Right lobe of liver (tissue), 6 donors: ENCODE results near the gene DMWD. TPM values are rescaled to one million over a fixed set of nuclear protein-coding genes. Genes with fewer than 3 reads are reported as not detected.

Experiments
- ATAC-seq, 4 donors: fragments of 200-7000 bp; cut with Tn5 transposase; one replicate each; pipeline ENCODE4 v1.9.1; 2020; ENCODE audit warnings: mild to moderate bottlenecking in 4 of 4, moderate library complexity in 4 of 4
- DNase-seq, 3 donors: peaks; one replicate each; pipeline ENCODE4 v3.0.0-alpha.2; 2020
- H3K27ac ChIP-seq, 3 donors: fragments of 200-600 bp; one replicate each; pipeline ENCODE4 v1.8.0; 2022
- H3K27me3 ChIP-seq, 2 donors: fragments of 200-600 bp; one replicate each; pipeline ENCODE4 v1.8.0; 2022
- H3K36me3 ChIP-seq, 4 donors: fragments of 200-600 bp; sonication (generic) in 1 of 4; one replicate each; pipeline versions ENCODE4 v1.5.1 to v1.8.0; 2017 to 2022; ENCODE audit warnings: control low read depth in 1 of 4
- H3K4me1 ChIP-seq, 4 donors: fragments of 200-600 bp; sonication (generic) in 1 of 4; one replicate each; pipeline versions ENCODE4 v1.5.1 to v1.8.0; 2017 to 2022; ENCODE audit warnings: control low read depth in 1 of 4
- H3K4me3 ChIP-seq, 3 donors: fragments of 200-600 bp; one replicate each; pipeline ENCODE4 v1.8.0; 2022
- H3K9me3 ChIP-seq, 4 donors: fragments of 200-600 bp; sonication (generic) in 1 of 4; one replicate each; pipeline versions ENCODE4 v1.5.1 to v1.8.0; 2017 to 2022; ENCODE audit warnings: control low read depth in 1 of 4
- CTCF ChIP-seq, 4 donors: fragments of 200-600 bp in 3 of 4; fragments of 450-650 bp in 1 of 4; IDR thresholded peaks; one replicate each; pipeline versions ENCODE4 v1.5.1 to v1.8.0; 2016 to 2022; ENCODE audit warnings: antibody characterized with exemption in 4 of 4, mild to moderate bottlenecking in 2 of 4
- POLR2A ChIP-seq: fragments of 450-650 bp; IDR thresholded peaks from one replicate; pipeline ENCODE4 v1.6.1; 2017; ENCODE audit warnings: antibody characterized with exemption, mild to moderate bottlenecking
- WGBS: methylation state at CpG from one replicate; pipeline ENCODE4 v1.1.6; 2018; ENCODE audit warnings: low coverage, low lambda C conversion rate; ENCODE audit not compliant: insufficient coverage; ENCODE audit errors: missing lambda C conversion rate; 5-methylcytosine and 5-hydroxymethylcytosine counted together
- intact Hi-C, 2 donors: fragments of 100-400 bp; cut with DNase I; formaldehyde crosslinking; loops; one replicate each; pipeline versions ENCODE4 v1.11.2 to v1.14.1; 2022
- total RNA-seq, 6 experiments: library from RNA; depleted of rRNA in 2 of 6; stranded (reverse); fragments of >200 nt in 2 of 6; fragmentation: NEBNext Ultra II Directional in 3 of 6; extraction: Animal tissue kit (Norgen Biotek cat#: 25700) in 3 of 6; gene quantifications; one replicate each; pipeline versions ENCODE4 v1.1.0 to v1.2.4, GENCODE V29; 2016 to 2023
- donor health status: DM: no; HTN: yes; CAD: no.
- donor health status: DM: no; HTN: no; CAD: no.
- donor health status: DM: no; HTN: no; CAD: no.
- donor health status: DM: no; HTN: yes; CAD: no.
- donor health status: DM: no; HTN: yes; CAD: no.

Gene DMWD
- total RNA-seq, 6 experiments from 2014 or later, result 8.3 to 14.3 (median 11.9) TPM

GRCh38 chr19:45815481-45816216 lies 23.0 kb upstream of the DMWD start:
- Histone ChIP-seq H3K36me3 (no peaks in the 10 kb centered on the region), H3K27ac (no peak overlapping the region), H3K27me3 (no peaks in the 10 kb centered on the region), H3K4me1 (no peaks in the 10 kb centered on the region), H3K9me3 (no peaks in the 10 kb centered on the region), H3K4me3 (no peak overlapping the region)
- intact Hi-C loops, result loop anchor here (10.0 kb wide), 2 partner anchors 69 to 79 kb away; partner anchors contain the start of gene IRF2BP1 (in 1 of the 2)
- TF ChIP-seq POLR2A (no peak), CTCF (IDR thresholded peaks at IDR 0.05) (no peak)
- 38% methylated on average over 17 of the region's 44 CpGs for WGBS
- DNase-seq, result no peak
- ATAC-seq, result no peak

- 66% methylated on average over 15 of the region's 40 CpGs for WGBS
- intact Hi-C loops, result loop anchor here (10.0 kb wide), 2 partner anchors 70 to 80 kb away; partner anchors contain the start of gene IRF2BP1 (in 1 of the 2)
- no peak within 1 kb of the TSS for H3K27ac ChIP-seq
These were observed 22.3 kb upstream of the DMWD start, which contains the start of gene RSPH6A for GRCh38 chr19:45814851-45815480. Gene RSPH6A (minus strand): TSS chr19:45815308. CDS start chr19:45815176, 132 bp downstream.

GRCh38 chr19:45814166-45814780 lies 21.6 kb upstream of the DMWD start:
- Histone ChIP-seq H3K9me3 (no peaks in the 10 kb centered on the region), H3K4me1 (no peaks in the 10 kb centered on the region), H3K27me3 (no peaks in the 10 kb centered on the region), H3K4me3 (no peak overlapping the region), H3K27ac (no peak overlapping the region), H3K36me3 (no peaks in the 10 kb centered on the region)
- ATAC-seq, result no peak
- 83% methylated on average over 7 of the region's 12 CpGs for WGBS
- DNase-seq, result no peak
- TF ChIP-seq CTCF (IDR thresholded peaks at IDR 0.05) (no peak), POLR2A (no peak)
- intact Hi-C loops, result loop anchor here (10.0 kb wide), 2 partner anchors 71 to 81 kb away; partner anchors contain the start of gene IRF2BP1 (in 1 of the 2)

More at GRCh38 chr19:45814851-45815480, 22.3 kb upstream of the DMWD start, which contains the start of gene RSPH6A:
- Histone ChIP-seq H3K36me3 (no peaks in the 10 kb centered on the region), H3K27me3 (no peaks in the 10 kb centered on the region), H3K4me3 (no peak within 1 kb of the TSS), H3K9me3 (no peaks in the 10 kb centered on the region), H3K4me1 (no peaks in the 10 kb centered on the region)
- no peak for ATAC-seq
- DNase-seq, result no peak
- TF ChIP-seq CTCF (IDR thresholded peaks at IDR 0.05) (no peak), POLR2A (no peak)

- DNase-seq (no peak), ATAC-seq (no peak)
- Histone ChIP-seq H3K27me3 (no peaks in the 10 kb centered on the region), H3K4me1 (no peaks in the 10 kb centered on the region), H3K27ac (no peak overlapping the region), H3K9me3 (no peaks in the 10 kb centered on the region), H3K36me3 (no peaks in the 10 kb centered on the region), H3K4me3 (no peak overlapping the region)
- 79% methylated on average over 4 of the region's 6 CpGs for WGBS
- intact Hi-C loops, result loop anchor here (10.0 kb wide), 2 partner anchors 73 to 83 kb away; partner anchors contain the start of gene IRF2BP1 (in 1 of the 2)
- no peak for TF ChIP-seq CTCF (IDR thresholded peaks at IDR 0.05)
- no peak for TF ChIP-seq POLR2A
These were observed 19.7 kb upstream of the DMWD start for GRCh38 chr19:45812297-45812696.
